BLaER1 (cell line): ENCODE data around the gene MYO1E.

Experiments used
- H3K27ac ChIP-seq: shearing (Covaris generic); formaldehyde crosslinking; 2 replicates; pipeline ENCODE4 v1.8.1; 2022
- H3K27me3 ChIP-seq: shearing (Covaris generic); formaldehyde crosslinking; 2 replicates; pipeline ENCODE4 v1.8.1; 2022
- H3K36me3 ChIP-seq: shearing (Covaris generic); formaldehyde crosslinking; 2 replicates; pipeline ENCODE4 v1.8.1; 2022
- H3K4me1 ChIP-seq: shearing (Covaris generic); formaldehyde crosslinking; 2 replicates; pipeline ENCODE4 v1.8.1; 2022
- H3K4me2 ChIP-seq: shearing (Covaris generic); formaldehyde crosslinking; 2 replicates; pipeline ENCODE4 v1.8.1; 2022
- H3K4me3 ChIP-seq: shearing (Covaris generic); formaldehyde crosslinking; 2 replicates; pipeline ENCODE4 v1.8.1; 2022
- H3K9ac ChIP-seq: shearing (Covaris generic); formaldehyde crosslinking; 2 replicates; pipeline ENCODE4 v1.8.1; 2022
- H3K9me3 ChIP-seq: shearing (Covaris generic); formaldehyde crosslinking; 2 replicates; pipeline ENCODE4 v1.8.1; 2022
- H4K20me1 ChIP-seq: shearing (Covaris generic); formaldehyde crosslinking; 2 replicates; pipeline ENCODE4 v1.8.1; 2022
- Cebpa-rat ChIP-seq: shearing (Covaris generic); IDR thresholded peaks from 2 replicates; pipeline ENCODE4 v1.8.1; 2022

Gene MYO1E

GRCh38 chr15:59298225-59298853 lies 74.3 kb downstream of the MYO1E start:
- Histone ChIP-seq H3K36me3 (no peaks in the 10 kb centered on the region), H3K4me2 (no peak overlapping the region), H3K27ac (no peak overlapping the region), H3K27me3 (no peaks in the 10 kb centered on the region), H4K20me1 (no peaks in the 10 kb centered on the region), H3K9ac (no peak overlapping the region), H3K4me1 (peaks cover 15% of the 10 kb centered on the region), H3K4me3 (no peak overlapping the region), H3K9me3 (no peaks in the 10 kb centered on the region)
- no peak for TF ChIP-seq Cebpa-rat

DNA sequence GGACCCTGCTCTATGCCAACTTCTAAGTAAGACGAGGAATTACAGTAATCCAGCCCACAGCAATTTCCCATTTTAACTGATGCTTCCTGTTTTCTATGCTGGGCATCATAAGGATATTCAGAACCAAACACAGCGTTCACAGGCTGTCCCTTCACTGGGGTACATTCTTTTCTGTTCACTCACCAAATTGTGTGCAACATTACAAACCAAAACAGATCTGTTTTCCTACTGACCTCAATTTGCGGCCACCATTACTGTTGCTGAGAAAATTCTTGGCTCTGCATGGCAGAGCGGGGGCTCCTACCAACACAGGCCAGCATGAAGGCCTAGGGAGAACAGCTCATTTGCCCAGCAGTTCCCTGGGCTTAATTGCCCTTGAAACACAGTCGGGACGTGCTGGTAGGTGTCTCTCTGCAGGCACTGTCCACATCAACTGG lies 76.5 kb downstream of the MYO1E start:
- H3K4me2 ChIP-seq: no peak overlapping the region
- H3K9ac ChIP-seq: no peak overlapping the region
- peaks cover 26% of the 10 kb centered on the region for H3K4me1 ChIP-seq
- H4K20me1 ChIP-seq: no peaks in the 10 kb centered on the region
- no peaks in the 10 kb centered on the region for H3K9me3 ChIP-seq
- TF ChIP-seq Cebpa-rat: no peak
- H3K4me3 ChIP-seq: no peak overlapping the region
- no peaks in the 10 kb centered on the region for H3K36me3 ChIP-seq
- H3K27ac ChIP-seq: no peak overlapping the region
- no peaks in the 10 kb centered on the region for H3K27me3 ChIP-seq

GRCh38 chr15:59295261-59296001 lies 77.2 kb downstream of the MYO1E start:
- TF ChIP-seq Cebpa-rat: no peak
- H3K27me3 ChIP-seq: no peaks in the 10 kb centered on the region
- no peaks in the 10 kb centered on the region for H3K36me3 ChIP-seq
- H3K27ac ChIP-seq: no peak overlapping the region
- H3K9me3 ChIP-seq: no peaks in the 10 kb centered on the region
- no peak overlapping the region for H3K9ac ChIP-seq
- H4K20me1 ChIP-seq: no peaks in the 10 kb centered on the region
- H3K4me1 ChIP-seq: peaks cover 28% of the 10 kb centered on the region
- H3K4me2 ChIP-seq: no peak overlapping the region
- H3K4me3 ChIP-seq: no peak overlapping the region

DNA sequence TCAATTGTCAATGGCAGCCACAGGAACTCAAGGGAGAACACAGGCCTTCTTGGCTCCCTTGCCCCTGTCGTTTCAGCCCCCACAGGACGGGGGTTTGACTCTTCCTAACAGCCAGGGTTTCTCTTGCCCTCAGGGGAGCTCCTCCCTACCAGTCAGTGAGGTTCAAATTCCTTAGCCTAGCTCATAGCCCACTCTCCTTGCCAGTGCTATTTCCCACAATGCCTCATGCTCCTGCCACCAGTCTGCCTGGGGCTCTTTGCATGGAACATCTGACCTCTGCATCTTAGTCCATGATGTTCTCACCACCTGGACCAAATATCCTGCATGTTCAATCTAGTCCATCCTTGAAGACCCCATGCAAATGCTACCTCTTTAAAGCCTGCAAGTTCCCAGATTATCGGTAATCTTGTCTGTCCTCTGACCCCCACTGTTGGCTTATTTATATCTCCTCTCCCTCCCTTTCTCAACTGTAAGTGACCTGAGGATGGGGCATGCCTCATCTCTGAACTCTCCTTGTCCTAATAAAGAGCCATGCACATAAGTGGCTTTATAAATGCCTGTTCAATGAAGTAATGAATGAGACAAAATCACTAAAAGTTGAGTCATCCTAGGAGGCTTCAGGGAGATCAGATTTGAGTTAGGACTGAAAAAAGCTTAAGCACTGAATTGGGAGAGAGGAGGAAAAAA lies 78.0 kb downstream of the MYO1E start:
- Histone ChIP-seq H3K27me3 (no peaks in the 10 kb centered on the region), H3K9ac (no peak overlapping the region), H3K9me3 (no peaks in the 10 kb centered on the region), H3K36me3 (no peaks in the 10 kb centered on the region), H3K4me1 (peaks cover 25% of the 10 kb centered on the region), H3K4me3 (no peak overlapping the region), H3K4me2 (no peak overlapping the region), H4K20me1 (no peaks in the 10 kb centered on the region), H3K27ac (no peak overlapping the region)
- no peak for TF ChIP-seq Cebpa-rat

DNA sequence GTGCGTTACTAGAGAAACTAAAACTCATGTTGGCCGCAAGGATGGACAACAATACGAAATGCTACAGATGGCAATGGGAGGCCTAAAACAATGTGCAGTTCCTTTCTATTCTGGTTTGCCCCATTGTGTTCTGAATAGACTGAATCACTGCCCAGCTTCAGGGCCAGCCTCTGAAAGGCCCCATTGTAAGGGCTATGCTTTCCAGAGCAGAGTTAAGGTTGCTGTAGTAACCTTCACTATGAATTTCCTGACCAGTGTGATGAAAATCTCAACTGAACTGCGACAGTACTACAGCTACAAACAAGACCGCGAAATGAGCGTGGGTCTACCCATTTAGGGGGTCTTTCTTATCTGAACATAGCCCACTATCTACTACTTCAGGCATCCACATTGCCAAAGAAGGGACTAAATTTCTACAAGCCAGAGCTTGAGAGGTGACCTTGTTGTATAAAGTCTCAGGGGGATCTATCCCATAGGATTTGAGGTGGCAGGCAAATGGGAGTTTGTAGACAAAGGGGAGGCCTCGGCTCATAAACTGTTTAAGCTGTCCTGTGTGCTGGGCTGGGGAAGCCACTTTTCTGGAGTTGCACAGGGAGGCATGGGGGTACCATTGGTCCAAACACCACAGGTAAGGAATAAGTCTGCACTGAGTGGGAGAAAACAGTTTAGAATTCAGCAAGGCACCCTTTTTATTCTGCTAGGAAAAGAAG lies 80.1 kb downstream of the MYO1E start:
- H3K9ac ChIP-seq: no peak overlapping the region
- no peak overlapping the region for H3K4me3 ChIP-seq
- no peaks in the 10 kb centered on the region for H3K36me3 ChIP-seq
- no peak overlapping the region for H3K27ac ChIP-seq
- H3K27me3 ChIP-seq: no peaks in the 10 kb centered on the region
- H3K4me1 ChIP-seq: peaks cover 24% of the 10 kb centered on the region
- H3K4me2 ChIP-seq: no peak overlapping the region
- no peaks in the 10 kb centered on the region for H4K20me1 ChIP-seq
- TF ChIP-seq Cebpa-rat: no peak
- H3K9me3 ChIP-seq: no peaks in the 10 kb centered on the region

DNA sequence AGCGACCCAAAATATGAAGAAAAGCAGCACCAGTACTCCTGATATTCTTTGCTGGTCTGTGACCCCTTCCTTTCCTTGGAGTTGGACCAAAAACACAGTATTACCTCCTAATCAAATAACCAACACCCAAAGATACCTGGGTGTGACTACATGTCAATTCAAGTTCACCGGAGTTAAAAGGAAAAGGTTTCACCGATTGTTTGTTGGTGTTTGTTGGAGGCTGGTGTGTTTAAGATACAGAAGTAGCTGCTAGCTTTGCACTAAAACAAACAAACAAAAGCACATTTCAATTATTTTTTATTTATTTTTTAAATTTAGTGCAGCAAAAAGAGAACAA lies 81.5 kb downstream of the MYO1E start:
- no peak for TF ChIP-seq Cebpa-rat
- Histone ChIP-seq H4K20me1 (no peaks in the 10 kb centered on the region), H3K27me3 (no peaks in the 10 kb centered on the region), H3K4me2 (peak overlapping the region; percentile 4; the same call in 1 of the 2 replicates), H3K4me3 (no peak overlapping the region), H3K9me3 (no peaks in the 10 kb centered on the region), H3K4me1 (peaks cover 24% of the 10 kb centered on the region), H3K27ac (no peak overlapping the region), H3K36me3 (no peaks in the 10 kb centered on the region), H3K9ac (no peak overlapping the region)

GRCh38 chr15:59290295-59291212 lies 82.1 kb downstream of the MYO1E start:
- H3K9ac ChIP-seq: no peak overlapping the region
- no peak for TF ChIP-seq Cebpa-rat

DNA sequence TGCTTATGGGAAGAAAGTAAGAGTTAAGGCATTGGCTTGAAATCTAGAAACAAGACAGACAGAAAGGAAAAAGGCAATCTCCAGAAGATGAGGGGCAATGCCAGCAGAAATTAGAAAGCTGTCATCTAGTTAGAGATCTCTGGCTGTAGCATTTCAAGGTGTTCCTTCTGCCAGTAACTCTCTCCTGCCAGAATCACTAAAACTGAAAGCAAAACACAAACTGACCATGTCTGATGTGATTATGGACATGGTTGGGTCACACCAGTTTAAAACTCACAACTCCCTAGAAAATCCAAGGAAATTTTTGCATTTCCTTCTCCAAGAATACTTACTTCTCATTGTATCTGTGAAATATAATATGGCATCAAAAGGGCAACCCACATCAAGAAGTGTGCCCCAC lies 83.1 kb downstream of the MYO1E start:
- Histone ChIP-seq H3K9me3 (no peaks in the 10 kb centered on the region), H3K4me1 (peaks cover 24% of the 10 kb centered on the region), H3K27me3 (no peaks in the 10 kb centered on the region), H3K4me3 (no peak overlapping the region), H4K20me1 (no peaks in the 10 kb centered on the region), H3K9ac (no peak overlapping the region), H3K4me2 (no peak overlapping the region), H3K27ac (no peak overlapping the region), H3K36me3 (no peaks in the 10 kb centered on the region)
- no peak for TF ChIP-seq Cebpa-rat

More at GRCh38 chr15:59290295-59291212, 82.1 kb downstream of the MYO1E start:
- Histone ChIP-seq H3K4me3 (no peak overlapping the region), H3K27me3 (no peaks in the 10 kb centered on the region), H3K4me2 (peak overlapping the region; percentile 4; the same call in 1 of the 2 replicates), H3K9me3 (no peaks in the 10 kb centered on the region), H4K20me1 (no peaks in the 10 kb centered on the region), H3K4me1 (peaks cover 24% of the 10 kb centered on the region), H3K27ac (no peak overlapping the region), H3K36me3 (no peaks in the 10 kb centered on the region)
